Measurements from ENCODE around the gene TATDN3.
"Not testable (repeated sequence)": the region's sequence is repeated elsewhere in the genome, so short reads cannot be mapped to it uniquely, and the experiment has no call there.

TATDN3 gene

GRCh38 chr1:212762234-212762633 is 29.5 kb upstream of the TATDN3 start:
- Histone ChIP-seq H3K4me1 (no peaks in the 10 kb centered on the region), H3K36me3 (replicated peaks) (peaks cover 3% of the 10 kb centered on the region; the same call in 1 of the 2 replicates), H3K4me3 (no peak overlapping the region), H3K27me3 (ENCODE audit: low read depth) (no peaks in the 10 kb centered on the region), H3K9me3 (peaks cover 3% of the 10 kb centered on the region; the same call in 1 of the 2 replicates)
- in situ Hi-C loops (cut with MboI; ENCODE audit: low sequenced_read_pairs): no loop called here
- DNase-seq (ENCODE audit: low spot score in 2 of 2): no peak

- no peak for DNase-seq (ENCODE audit: low spot score in 2 of 2)
- Histone ChIP-seq H3K27me3 (ENCODE audit: low read depth) (no peaks in the 10 kb centered on the region), H3K4me3 (no peak overlapping the region), H3K9me3 (peaks cover 7% of the 10 kb centered on the region; the same call in 1 of the 2 replicates), H3K4me1 (no peaks in the 10 kb centered on the region), H3K36me3 (replicated peaks) (peaks cover 3% of the 10 kb centered on the region; the same call in 1 of the 2 replicates)
- in situ Hi-C loops (cut with MboI; ENCODE audit: low sequenced_read_pairs): no loop called here
These were observed 28.9 kb upstream of the TATDN3 start for GRCh38 chr1:212762839-212763238.

GRCh38 chr1:212764718-212765281 is 26.9 kb upstream of the TATDN3 start:
- H3K9me3 ChIP-seq: peaks cover 12% of the 10 kb centered on the region
- H3K4me3 ChIP-seq; H3K27me3 ChIP-seq (ENCODE audit: low read depth); H3K36me3 ChIP-seq (replicated peaks); in situ Hi-C loops (cut with MboI; ENCODE audit: low sequenced_read_pairs); H3K4me1 ChIP-seq; DNase-seq (ENCODE audit: low spot score in 2 of 2): not testable (repeated sequence)

- DNase-seq (ENCODE audit: low spot score in 2 of 2); H3K4me3 ChIP-seq; in situ Hi-C loops (cut with MboI; ENCODE audit: low sequenced_read_pairs); H3K4me1 ChIP-seq; H3K27me3 ChIP-seq (ENCODE audit: low read depth); H3K36me3 ChIP-seq (replicated peaks): not testable (repeated sequence)
- peaks cover 13% of the 10 kb centered on the region for H3K9me3 ChIP-seq
These were observed 24.9 kb upstream of the TATDN3 start for GRCh38 chr1:212766825-212767224.

- peaks cover 20% of the 10 kb centered on the region for H3K9me3 ChIP-seq
- in situ Hi-C loops (cut with MboI; ENCODE audit: low sequenced_read_pairs): no loop called here
- H3K36me3 ChIP-seq (replicated peaks): peaks cover 8% of the 10 kb centered on the region; the same call in 1 of the 2 replicates
- DNase-seq (ENCODE audit: low spot score in 2 of 2): no peak
- H3K4me1 ChIP-seq: peaks cover 6% of the 10 kb centered on the region
- H3K27me3 ChIP-seq (ENCODE audit: low read depth): no peaks in the 10 kb centered on the region
- no peak overlapping the region for H3K4me3 ChIP-seq
These were observed 22.1 kb upstream of the TATDN3 start for GRCh38 chr1:212769459-212770167.

- no peak overlapping the region for H3K4me3 ChIP-seq
- DNase-seq (ENCODE audit: low spot score in 2 of 2): no peak
- peaks cover 11% of the 10 kb centered on the region; the same call in 1 of the 2 replicates for H3K36me3 ChIP-seq (replicated peaks)
- in situ Hi-C loops (cut with MboI; ENCODE audit: low sequenced_read_pairs): no loop called here
- H3K4me1 ChIP-seq: peaks cover 6% of the 10 kb centered on the region
- H3K27me3 ChIP-seq (ENCODE audit: low read depth): no peaks in the 10 kb centered on the region
- peaks cover 20% of the 10 kb centered on the region for H3K9me3 ChIP-seq
These were observed 20.4 kb upstream of the TATDN3 start for GRCh38 chr1:212771341-212771740.

- no peak overlapping the region for H3K4me3 ChIP-seq
- H3K9me3 ChIP-seq: peaks cover 13% of the 10 kb centered on the region
- in situ Hi-C loops (cut with MboI; ENCODE audit: low sequenced_read_pairs): no loop called here
- H3K27me3 ChIP-seq (ENCODE audit: low read depth): no peaks in the 10 kb centered on the region
- peak in 1 of 2 experiments; percentile 64 for DNase-seq (ENCODE audit: low spot score in 2 of 2)
- H3K4me1 ChIP-seq: peaks cover 6% of the 10 kb centered on the region
- H3K36me3 ChIP-seq (replicated peaks): peaks cover 11% of the 10 kb centered on the region; the same call in 1 of the 2 replicates
These were observed 18.7 kb upstream of the TATDN3 start for GRCh38 chr1:212773011-212773410.

GRCh38 chr1:212774584-212774983 is 17.1 kb upstream of the TATDN3 start:
- H3K36me3 ChIP-seq (replicated peaks): peaks cover 11% of the 10 kb centered on the region; the same call in 1 of the 2 replicates
- peaks cover 7% of the 10 kb centered on the region for H3K9me3 ChIP-seq
- H3K4me1 ChIP-seq: peaks cover 6% of the 10 kb centered on the region
- in situ Hi-C loops (cut with MboI; ENCODE audit: low sequenced_read_pairs): no loop called here
- no peaks in the 10 kb centered on the region for H3K27me3 ChIP-seq (ENCODE audit: low read depth)
- H3K4me3 ChIP-seq: no peak overlapping the region
- DNase-seq (ENCODE audit: low spot score in 2 of 2): no peak

- no peak for DNase-seq (ENCODE audit: low spot score in 2 of 2)
- in situ Hi-C loops (cut with MboI; ENCODE audit: low sequenced_read_pairs): no loop called here
- Histone ChIP-seq H3K36me3 (replicated peaks) (peaks cover 11% of the 10 kb centered on the region; the same call in 1 of the 2 replicates), H3K27me3 (ENCODE audit: low read depth) (no peaks in the 10 kb centered on the region), H3K9me3 (peaks cover 7% of the 10 kb centered on the region), H3K4me1 (peaks cover 6% of the 10 kb centered on the region), H3K4me3 (no peak overlapping the region)
These were observed 16.5 kb upstream of the TATDN3 start for GRCh38 chr1:212775241-212775640.

GRCh38 chr1:212777151-212777550 is 14.5 kb upstream of the TATDN3 start:
- Histone ChIP-seq H3K4me3 (no peak overlapping the region), H3K27me3 (ENCODE audit: low read depth) (no peaks in the 10 kb centered on the region), H3K36me3 (replicated peaks) (peaks cover 25% of the 10 kb centered on the region), H3K9me3 (peaks cover 4% of the 10 kb centered on the region), H3K4me1 (peaks cover 6% of the 10 kb centered on the region)
- in situ Hi-C loops (cut with MboI; ENCODE audit: low sequenced_read_pairs): no loop called here
- no peak for DNase-seq (ENCODE audit: low spot score in 2 of 2)

GRCh38 chr1:212779086-212779485 is 12.6 kb upstream of the TATDN3 start:
- in situ Hi-C loops (cut with MboI; ENCODE audit: low sequenced_read_pairs); H3K9me3 ChIP-seq; H3K4me3 ChIP-seq; H3K27me3 ChIP-seq (ENCODE audit: low read depth); DNase-seq (ENCODE audit: low spot score in 2 of 2); H3K4me1 ChIP-seq: not testable (repeated sequence)
- H3K36me3 ChIP-seq (replicated peaks): peaks cover 39% of the 10 kb centered on the region

GRCh38 chr1:212780759-212781158 is 10.9 kb upstream of the TATDN3 start:
- H3K27me3 ChIP-seq (ENCODE audit: low read depth): no peaks in the 10 kb centered on the region
- in situ Hi-C loops (cut with MboI; ENCODE audit: low sequenced_read_pairs): no loop called here
- H3K4me3 ChIP-seq: no peak overlapping the region
- H3K36me3 ChIP-seq (replicated peaks): peaks cover 41% of the 10 kb centered on the region
- H3K9me3 ChIP-seq: no peaks in the 10 kb centered on the region
- DNase-seq (ENCODE audit: low spot score in 2 of 2): no peak
- H3K4me1 ChIP-seq: no peaks in the 10 kb centered on the region

GRCh38 chr1:212781225-212781624 is 10.5 kb upstream of the TATDN3 start:
- Histone ChIP-seq H3K36me3 (replicated peaks) (peaks cover 41% of the 10 kb centered on the region), H3K4me1 (no peaks in the 10 kb centered on the region), H3K4me3 (no peak overlapping the region), H3K9me3 (no peaks in the 10 kb centered on the region), H3K27me3 (ENCODE audit: low read depth) (no peaks in the 10 kb centered on the region)
- no peak for DNase-seq (ENCODE audit: low spot score in 2 of 2)
- in situ Hi-C loops (cut with MboI; ENCODE audit: low sequenced_read_pairs): no loop called here

GRCh38 chr1:212782422-212783154 is 9.1 kb upstream of the TATDN3 start:
- H3K4me1 ChIP-seq: no peaks in the 10 kb centered on the region
- H3K9me3 ChIP-seq: no peaks in the 10 kb centered on the region
- no peaks in the 10 kb centered on the region for H3K27me3 ChIP-seq (ENCODE audit: low read depth)
- in situ Hi-C loops (cut with MboI; ENCODE audit: low sequenced_read_pairs): no loop called here
- peak in 1 of 2 experiments; percentile 35 for DNase-seq (ENCODE audit: low spot score in 2 of 2)
- no peak overlapping the region for H3K4me3 ChIP-seq
- H3K36me3 ChIP-seq (replicated peaks): peaks cover 48% of the 10 kb centered on the region
